HUES6 (cell line): ENCODE results near the gene ALG9.

Experiments used
- H3K27ac ChIP-seq: 2 replicates; pipeline ENCODE4 v1.7.0; 2013; ENCODE audit warnings: low read depth, mild to moderate bottlenecking, low read length, inconsistent platforms
- H3K27me3 ChIP-seq: 2 replicates; pipeline ENCODE4 v1.6.1; 2013; ENCODE audit warnings: low read length; ENCODE audit not compliant: control insufficient read depth, insufficient read depth
- H3K36me3 ChIP-seq: 2 replicates; pipeline ENCODE4 v1.6.1; 2013; ENCODE audit warnings: low read length; ENCODE audit not compliant: control insufficient read depth, insufficient read depth
- H3K4me1 ChIP-seq: 2 replicates; pipeline ENCODE4 v1.6.1; 2013; ENCODE audit warnings: low read length; ENCODE audit not compliant: control insufficient read depth, insufficient read depth
- H3K4me3 ChIP-seq: 2 replicates; pipeline ENCODE4 v1.5.1; 2013; ENCODE audit warnings: low read depth, low read length
- H3K9ac ChIP-seq: one replicate; pipeline ENCODE4 v1.6.1; 2013; ENCODE audit warnings: mild to moderate bottlenecking, low read length
- H3K9me3 ChIP-seq: 2 replicates; pipeline ENCODE4 v1.6.1; 2013; ENCODE audit warnings: low read depth, low read length; ENCODE audit not compliant: control insufficient read depth, insufficient read depth

Gene ALG9

GRCh38 chr11:111878385-111878848 lies 7.0 kb upstream of the ALG9 start:
- H3K9ac ChIP-seq, result peak overlapping the region; percentile 84
- H3K27ac ChIP-seq, result peak overlapping the region; percentile 56; the same call in 1 of the 2 replicates
- H3K36me3 ChIP-seq, result no peaks in the 10 kb centered on the region
- H3K9me3 ChIP-seq, result no peaks in the 10 kb centered on the region
- peak overlapping the region; percentile 72 for H3K4me3 ChIP-seq
- H3K4me1 ChIP-seq, result peaks cover 7% of the 10 kb centered on the region; the same call in 1 of the 2 replicates
- no peaks in the 10 kb centered on the region for H3K27me3 ChIP-seq

DNA sequence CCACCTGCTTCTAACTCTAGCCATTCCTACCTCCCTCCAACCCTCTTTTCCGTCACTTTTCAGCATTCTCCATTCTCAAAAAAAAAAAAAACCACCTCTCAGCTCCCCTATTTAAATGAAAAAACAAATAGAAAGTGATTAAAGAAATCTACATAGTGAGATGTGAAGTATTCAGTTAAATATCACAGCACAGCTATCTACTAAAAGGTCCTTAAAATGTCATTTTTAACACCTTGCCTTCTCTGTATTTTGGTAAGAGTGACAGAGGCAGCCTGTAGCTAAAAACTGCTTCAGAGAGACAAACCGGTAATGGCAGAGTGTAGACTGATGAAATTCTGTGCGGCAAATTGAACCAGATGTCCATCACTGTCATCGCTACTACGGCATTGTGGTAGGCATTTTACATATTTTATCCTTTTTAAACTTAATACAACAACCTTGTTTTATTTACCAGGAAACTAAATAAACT lies 346 bp upstream of the ALG9 start:
- peak overlapping the region; percentile 87 for H3K4me3 ChIP-seq
- no peaks in the 10 kb centered on the region for H3K9me3 ChIP-seq
- peaks cover 13% of the 10 kb centered on the region for H3K36me3 ChIP-seq
- H3K9ac ChIP-seq, result peak overlapping the region; percentile 79
- H3K4me1 ChIP-seq, result peaks cover 8% of the 10 kb centered on the region; the same call in 1 of the 2 replicates
- no peak overlapping the region for H3K27ac ChIP-seq
- H3K27me3 ChIP-seq, result no peaks in the 10 kb centered on the region

DNA sequence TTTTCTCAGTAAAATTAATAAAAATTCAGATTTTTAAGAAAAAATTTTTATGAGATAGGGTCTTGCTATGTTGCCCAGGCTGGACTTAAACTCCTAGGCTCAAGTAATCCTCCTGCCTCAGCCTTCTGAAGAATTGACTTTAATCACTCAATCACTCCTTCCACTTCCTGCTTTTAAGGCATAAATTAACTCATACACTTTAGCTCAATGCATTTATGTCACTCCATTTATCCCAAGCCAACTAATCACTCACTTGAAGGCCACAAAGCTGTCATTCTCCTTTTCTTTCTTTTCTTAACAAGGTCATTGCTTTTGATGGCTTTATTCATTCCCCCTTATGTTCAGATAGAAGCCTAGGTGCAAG lies 877 bp downstream of the ALG9 start:
- Histone ChIP-seq H3K36me3 (peaks cover 21% of the 10 kb centered on the region), H3K9me3 (no peaks in the 10 kb centered on the region), H3K27me3 (no peaks in the 10 kb centered on the region), H3K4me3 (peak overlapping the region; percentile 87), H3K27ac (no peak overlapping the region), H3K9ac (peak overlapping the region; percentile 79), H3K4me1 (peaks cover 8% of the 10 kb centered on the region; the same call in 1 of the 2 replicates)

- Histone ChIP-seq H3K36me3 (peaks cover 24% of the 10 kb centered on the region), H3K4me3 (peak overlapping the region; percentile 87), H3K9ac (no peak overlapping the region), H3K27me3 (no peaks in the 10 kb centered on the region), H3K9me3 (no peaks in the 10 kb centered on the region), H3K27ac (no peak overlapping the region), H3K4me1 (peaks cover 8% of the 10 kb centered on the region; the same call in 1 of the 2 replicates)
Measured at GRCh38 chr11:111870113-111870512, 1.3 kb downstream of the ALG9 start.

DNA sequence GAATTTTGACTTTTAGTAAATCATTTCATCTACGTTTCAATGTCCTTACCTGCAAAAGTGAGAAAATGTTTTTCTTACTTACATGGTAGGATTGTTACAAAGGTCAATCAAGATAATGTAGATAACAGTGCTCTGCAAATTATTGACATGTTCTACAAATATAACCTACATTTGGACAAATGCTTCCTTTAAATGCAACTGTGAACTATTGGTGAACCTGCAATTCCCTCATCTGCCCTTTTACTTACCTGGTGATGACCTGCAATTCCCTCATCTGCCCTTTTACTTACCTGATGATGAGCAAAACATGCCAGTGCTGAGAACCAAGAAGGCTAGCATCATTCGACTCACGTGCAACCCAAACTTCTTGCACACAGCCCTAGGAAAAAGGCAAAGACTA lies 11.1 kb downstream of the ALG9 start:
- Histone ChIP-seq H3K36me3 (peaks cover 31% of the 10 kb centered on the region), H3K4me1 (no peaks in the 10 kb centered on the region), H3K9ac (no peak overlapping the region)

DNA sequence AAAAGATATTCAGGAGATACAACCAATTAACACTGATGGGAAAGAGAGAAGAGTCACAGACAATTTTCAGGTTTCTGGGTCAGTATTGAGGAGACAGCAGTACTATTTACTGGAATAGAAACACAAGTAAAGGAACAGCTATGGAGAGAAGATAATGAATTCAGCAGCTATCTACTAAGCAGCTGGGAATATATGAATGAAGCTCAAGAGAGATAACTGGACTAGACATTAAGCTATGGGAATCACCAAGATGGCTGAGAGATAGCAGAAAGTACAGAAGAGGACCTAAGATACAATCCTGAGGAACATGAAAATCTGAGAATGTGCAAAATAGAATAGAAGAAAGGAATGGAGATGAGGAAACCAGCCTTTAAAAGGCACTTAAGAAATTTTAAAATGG lies 15.9 kb downstream of the ALG9 start:
- H3K9me3 ChIP-seq, result no peaks in the 10 kb centered on the region
- peaks cover 35% of the 10 kb centered on the region for H3K36me3 ChIP-seq
- H3K27me3 ChIP-seq, result no peaks in the 10 kb centered on the region
- no peak overlapping the region for H3K4me3 ChIP-seq
- H3K4me1 ChIP-seq, result no peaks in the 10 kb centered on the region
- no peak overlapping the region for H3K27ac ChIP-seq
- H3K9ac ChIP-seq, result no peak overlapping the region

More for the DNA sequence above, 11.1 kb downstream of the ALG9 start:
- H3K4me3 ChIP-seq, result no peak overlapping the region
- H3K27ac ChIP-seq, result no peak overlapping the region
- no peaks in the 10 kb centered on the region for H3K9me3 ChIP-seq
- no peaks in the 10 kb centered on the region for H3K27me3 ChIP-seq

GRCh38 chr11:111852103-111852502 lies 19.3 kb downstream of the ALG9 start:
- Histone ChIP-seq H3K4me1 (peaks cover 2% of the 10 kb centered on the region; the same call in 1 of the 2 replicates), H3K9me3 (no peaks in the 10 kb centered on the region), H3K9ac (no peak overlapping the region), H3K4me3 (no peak overlapping the region), H3K27me3 (no peaks in the 10 kb centered on the region), H3K27ac (no peak overlapping the region), H3K36me3 (peaks cover 18% of the 10 kb centered on the region)

- no peak overlapping the region for H3K4me3 ChIP-seq
- H3K27ac ChIP-seq, result no peak overlapping the region
- H3K9me3 ChIP-seq, result no peaks in the 10 kb centered on the region
- no peak overlapping the region for H3K9ac ChIP-seq
- peaks cover 18% of the 10 kb centered on the region for H3K36me3 ChIP-seq
- H3K27me3 ChIP-seq, result no peaks in the 10 kb centered on the region
- H3K4me1 ChIP-seq, result peaks cover 7% of the 10 kb centered on the region; the same call in 1 of the 2 replicates
Measured at GRCh38 chr11:111851636-111852035, 19.7 kb downstream of the ALG9 start.

GRCh38 chr11:111851067-111851466 lies 20.3 kb downstream of the ALG9 start:
- Histone ChIP-seq H3K27me3 (no peaks in the 10 kb centered on the region), H3K9me3 (no peaks in the 10 kb centered on the region), H3K4me3 (no peak overlapping the region), H3K27ac (no peak overlapping the region), H3K4me1 (peaks cover 10% of the 10 kb centered on the region; the same call in 1 of the 2 replicates), H3K36me3 (peaks cover 18% of the 10 kb centered on the region), H3K9ac (no peak overlapping the region)

DNA sequence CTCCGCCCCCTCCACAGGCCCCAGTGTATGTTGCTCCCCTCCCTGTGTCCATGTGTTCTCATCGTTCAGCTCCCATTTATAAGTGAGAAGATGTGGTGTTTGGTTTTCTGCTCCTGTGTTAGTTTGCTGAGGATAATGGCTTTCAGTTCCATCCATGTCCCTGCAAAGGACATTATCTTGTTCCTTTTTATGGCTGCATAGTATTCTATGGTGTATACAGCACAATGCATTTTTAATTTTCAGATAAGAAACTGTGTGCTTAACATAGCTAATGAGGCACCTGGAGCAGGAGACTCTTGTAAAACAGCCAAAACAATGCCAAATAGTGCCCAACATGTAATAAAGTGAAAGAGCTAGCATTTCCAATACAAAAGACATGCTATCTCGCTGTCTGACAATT lies 21.8 kb downstream of the ALG9 start:
- no peak overlapping the region for H3K4me3 ChIP-seq
- peaks cover 10% of the 10 kb centered on the region; the same call in 1 of the 2 replicates for H3K4me1 ChIP-seq
- no peak overlapping the region for H3K27ac ChIP-seq
- no peaks in the 10 kb centered on the region for H3K9me3 ChIP-seq
- H3K36me3 ChIP-seq, result peaks cover 14% of the 10 kb centered on the region
- no peaks in the 10 kb centered on the region for H3K27me3 ChIP-seq
- H3K9ac ChIP-seq, result no peak overlapping the region

DNA sequence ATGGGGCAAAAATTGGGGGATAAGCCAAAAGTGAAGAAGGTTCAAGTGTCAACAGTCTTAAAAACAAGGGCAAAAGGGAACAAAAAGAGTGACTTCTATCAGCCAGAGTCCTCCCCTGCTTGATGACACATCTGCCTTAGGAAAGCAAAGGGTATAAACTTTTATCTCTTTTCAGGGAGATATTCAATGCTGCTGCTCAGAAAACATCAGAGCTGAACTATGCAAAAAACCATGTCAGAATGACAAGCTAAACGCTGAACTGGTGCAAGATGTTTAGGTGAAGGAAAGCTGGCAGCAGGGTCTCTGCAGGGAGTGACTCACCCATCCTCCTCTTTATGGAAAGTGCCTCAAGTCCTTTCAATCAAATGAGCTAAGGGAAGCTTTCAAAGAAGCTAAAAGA lies 24.7 kb downstream of the ALG9 start:
- Histone ChIP-seq H3K4me1 (peaks cover 10% of the 10 kb centered on the region; the same call in 1 of the 2 replicates), H3K9ac (no peak overlapping the region), H3K27ac (no peak overlapping the region), H3K9me3 (no peaks in the 10 kb centered on the region), H3K36me3 (peaks cover 10% of the 10 kb centered on the region), H3K27me3 (no peaks in the 10 kb centered on the region), H3K4me3 (no peak overlapping the region)
